GM10266 (cell line): ENCODE results near the gene FER.
"Not testable (repeated sequence)": the region's sequence is repeated elsewhere in the genome, so short reads cannot be mapped to it uniquely, and the experiment has no call there.

Source experiments
- DNase-seq: peaks from one replicate; pipeline ENCODE4 v3.0.0; 2012; ENCODE audit errors: extremely low spot score
- CTCF ChIP-seq: IDR thresholded peaks from 2 replicates; pipeline ENCODE4 v1.5.1; 2012; ENCODE audit warnings: mild to moderate bottlenecking, low read depth; ENCODE audit not compliant: control insufficient read depth, insufficient read depth; ENCODE audit errors: missing control alignments

Gene FER

GRCh38 chr5:108997720-108998119 lies 250.0 kb downstream of the FER start:
- no peak for DNase-seq
- TF ChIP-seq CTCF, result no peak

GRCh38 chr5:108998216-108998615 lies 250.5 kb downstream of the FER start:
- no peak for TF ChIP-seq CTCF

GRCh38 chr5:109003928-109004327 lies 256.2 kb downstream of the FER start:
- TF ChIP-seq CTCF, result no peak
- DNase-seq, result no peak

More at GRCh38 chr5:108998216-108998615, 250.5 kb downstream of the FER start:
- no peak for DNase-seq

- DNase-seq, result no peak
- no peak for TF ChIP-seq CTCF
Observed at GRCh38 chr5:109005297-109006009, 257.8 kb downstream of the FER start.

- DNase-seq, result no peak
- no peak for TF ChIP-seq CTCF
Observed at GRCh38 chr5:109006129-109006528, 258.4 kb downstream of the FER start.

- TF ChIP-seq CTCF, result no peak
- DNase-seq, result no peak
Observed at GRCh38 chr5:109016300-109016699, 268.6 kb downstream of the FER start.

- TF ChIP-seq CTCF, result no peak
Observed at GRCh38 chr5:109022056-109022455, 274.4 kb downstream of the FER start.

GRCh38 chr5:109025729-109026128 lies 278.0 kb downstream of the FER start:
- not testable (repeated sequence) for DNase-seq

More at GRCh38 chr5:109022056-109022455, 274.4 kb downstream of the FER start:
- no peak for DNase-seq
